GM19372 (cell line): ENCODE measurements around the gene NATD1.
"Not testable (repeated sequence)": the region's sequence is repeated elsewhere in the genome, so short reads cannot be mapped to it uniquely, and the experiment has no call there.

Source experiments
- ATAC-seq: cut with Tn5 transposase; IDR thresholded peaks from one replicate; pipeline ENCODE4 v1.9.1; 2021; ENCODE audit warnings: mild to moderate bottlenecking, low read depth, moderate library complexity; ENCODE audit not compliant: unreplicated experiment

The NATD1 gene

GRCh38 chr17:21199856-21200255, 53.4 kb downstream of the NATD1 start:
- ATAC-seq = no peak

GRCh38 chr17:21199311-21199710, 53.9 kb downstream of the NATD1 start:
- ATAC-seq = no peak

- ATAC-seq = no peak
Observed at GRCh38 chr17:21198411-21198810, 54.8 kb downstream of the NATD1 start.

GRCh38 chr17:21196126-21196525, 57.1 kb downstream of the NATD1 start:
- no peak for ATAC-seq

- ATAC-seq = no peak
Observed at GRCh38 chr17:21194703-21195102, 58.5 kb downstream of the NATD1 start.

GRCh38 chr17:21194226-21194625, 59.0 kb downstream of the NATD1 start:
- ATAC-seq = no peak

- no peak for ATAC-seq
Observed at GRCh38 chr17:21193031-21193430, 60.2 kb downstream of the NATD1 start.

GRCh38 chr17:21192414-21192813, 60.8 kb downstream of the NATD1 start:
- not testable (repeated sequence) for ATAC-seq

- no peak for ATAC-seq
Observed at GRCh38 chr17:21191698-21192097, 61.5 kb downstream of the NATD1 start.

GRCh38 chr17:21190078-21190477, 63.1 kb downstream of the NATD1 start:
- ATAC-seq = no peak

GRCh38 chr17:21189361-21189760, 63.8 kb downstream of the NATD1 start:
- no peak for ATAC-seq
